GM21360 (cell line): ENCODE data around the gene MRTFB.
"Not testable (repeated sequence)": the region's sequence is repeated elsewhere in the genome, so short reads cannot be mapped to it uniquely, and the experiment has no call there.

Source experiments
- ATAC-seq: cut with Tn5 transposase; IDR thresholded peaks from one replicate; pipeline ENCODE4 v1.9.1; 2021; ENCODE audit warnings: mild to moderate bottlenecking, moderate library complexity; ENCODE audit not compliant: unreplicated experiment

Gene MRTFB

DNA sequence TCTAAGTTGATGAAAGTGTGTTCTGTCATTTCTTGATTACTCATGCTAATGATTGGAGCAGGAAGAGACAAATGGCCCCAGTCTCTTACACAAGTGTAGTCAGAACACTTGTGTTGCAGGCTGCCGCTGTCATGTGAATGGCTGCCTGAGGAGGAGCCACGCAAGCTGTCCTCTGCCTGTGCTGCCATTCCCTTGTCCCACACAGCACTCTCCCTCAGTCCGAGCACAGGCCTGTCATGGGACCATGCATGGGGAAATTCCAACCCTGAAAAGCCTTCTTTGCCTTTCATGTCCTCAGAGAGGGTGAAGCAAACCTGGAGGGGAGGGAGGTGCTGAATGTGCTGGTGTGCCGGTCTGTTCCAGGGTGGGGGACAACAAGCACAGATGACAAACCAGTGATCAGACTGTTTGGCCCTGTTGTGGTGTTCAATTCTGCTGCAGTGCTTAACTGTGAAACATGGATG, 109.4 kb downstream of the MRTFB start:
- ATAC-seq = no peak

GRCh38 chr16:14181371-14182050, 110.4 kb downstream of the MRTFB start:
- no peak for ATAC-seq

GRCh38 chr16:14182999-14183398, 111.9 kb downstream of the MRTFB start:
- ATAC-seq = no peak

- not testable (repeated sequence) for ATAC-seq
These were observed 112.8 kb downstream of the MRTFB start for GRCh38 chr16:14183962-14184361.

GRCh38 chr16:14186007-14186794, 115.1 kb downstream of the MRTFB start:
- ATAC-seq = no peak

DNA sequence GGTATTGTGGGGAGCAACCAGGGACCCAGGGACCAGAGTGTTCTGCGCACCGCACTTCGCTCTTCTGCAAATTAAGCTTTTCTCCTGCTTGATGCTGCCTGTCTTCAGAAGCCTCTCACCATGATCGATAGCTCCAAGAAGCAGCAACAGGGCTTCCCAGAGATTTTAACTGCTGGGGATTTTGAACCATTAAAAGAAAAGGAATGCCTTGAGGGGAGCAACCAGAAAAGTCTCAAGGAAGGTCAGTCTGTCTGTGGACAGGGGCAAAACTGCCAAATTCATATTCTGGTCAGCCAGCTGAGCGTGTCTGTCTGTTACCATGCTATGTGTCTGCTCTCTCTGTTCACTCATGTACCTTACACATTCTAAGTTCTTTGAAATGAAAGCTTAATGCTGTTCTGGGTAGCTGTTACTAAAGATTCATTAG, 115.7 kb downstream of the MRTFB start:
- ATAC-seq = no peak

GRCh38 chr16:14187517-14188338, 116.6 kb downstream of the MRTFB start:
- ATAC-seq = no peak

- peak; percentile 68 for ATAC-seq
These were observed 122.3 kb downstream of the MRTFB start for GRCh38 chr16:14193316-14193871.

DNA sequence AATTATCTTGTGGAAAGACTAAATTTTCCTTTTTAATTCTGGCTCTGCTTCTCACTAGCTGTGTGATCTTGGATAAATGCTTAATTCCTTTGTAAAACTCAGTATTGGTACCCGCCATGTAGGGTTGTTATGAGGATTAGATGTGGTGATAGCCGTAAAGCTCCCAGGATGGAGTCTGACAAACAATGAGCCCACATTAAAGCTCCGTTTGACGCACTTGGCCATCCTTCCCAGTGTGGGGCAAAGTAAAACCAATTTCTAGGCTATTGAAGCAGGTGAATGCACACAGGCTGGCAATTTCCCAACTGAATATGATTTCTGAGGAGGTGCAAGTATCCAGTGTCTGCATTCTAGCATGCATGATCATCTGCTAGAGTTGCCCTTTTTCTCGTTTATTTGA, 123.6 kb downstream of the MRTFB start:
- no peak for ATAC-seq

DNA sequence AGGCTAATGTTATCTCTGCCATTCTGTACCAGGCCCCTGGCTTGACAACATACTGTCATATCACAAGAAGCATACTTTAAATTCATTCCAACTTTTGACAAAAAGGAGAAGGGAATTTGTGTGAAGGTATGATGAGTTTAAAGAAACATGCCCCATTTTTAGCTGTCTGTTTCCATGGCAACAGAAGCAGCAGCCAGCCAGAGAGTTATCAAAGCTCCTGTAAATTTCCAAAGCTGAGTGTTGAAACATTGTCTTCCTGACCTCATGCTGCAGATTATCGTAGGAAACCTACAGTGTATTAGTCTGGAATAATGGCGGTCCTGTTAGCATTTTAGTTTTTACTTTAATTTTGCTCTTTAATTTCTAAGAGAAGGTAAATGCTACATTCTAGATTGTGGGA, 124.9 kb downstream of the MRTFB start:
- ATAC-seq = no peak

DNA sequence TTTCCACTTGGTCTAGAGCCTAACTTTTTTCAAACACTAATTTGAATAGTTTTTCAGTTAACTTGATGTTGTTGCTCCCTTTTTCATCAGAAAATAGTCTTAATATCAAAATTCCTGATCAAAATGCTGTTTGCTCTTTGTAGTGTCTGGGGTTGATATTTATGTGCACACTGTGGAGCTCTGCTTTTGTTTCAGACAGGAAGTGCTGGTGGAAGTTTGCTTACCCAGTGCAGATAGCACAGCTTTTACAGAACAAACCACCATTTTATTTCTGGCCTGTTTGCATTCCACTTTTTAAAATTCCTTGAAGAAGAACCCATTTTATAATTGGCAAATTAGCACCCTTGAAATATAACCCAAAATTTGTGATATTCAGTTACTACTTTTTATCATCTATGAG, 125.4 kb downstream of the MRTFB start:
- ATAC-seq = no peak

- ATAC-seq = no peak
These were observed 126.9 kb downstream of the MRTFB start for GRCh38 chr16:14198012-14198411.

- ATAC-seq = no peak
These were observed 127.5 kb downstream of the MRTFB start for GRCh38 chr16:14198572-14198971.

DNA sequence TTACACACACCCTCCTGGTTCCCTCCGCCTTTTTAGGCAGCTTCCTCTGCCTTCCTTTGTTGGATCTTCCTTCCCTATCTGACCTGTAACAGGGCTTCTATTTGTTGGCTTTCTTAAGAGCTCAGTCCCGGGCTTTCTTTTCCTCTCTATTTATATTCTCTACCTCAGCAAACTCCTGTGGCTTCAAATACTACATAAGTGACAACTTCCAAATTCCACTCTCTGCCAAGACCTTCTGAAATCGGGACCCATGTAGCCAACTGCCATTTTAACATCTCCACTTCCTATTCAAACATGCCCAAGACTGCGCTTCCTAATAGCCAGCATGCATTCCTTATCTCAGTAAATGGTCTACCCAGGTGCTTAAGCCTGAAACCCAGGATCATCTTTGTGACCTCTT, 128.1 kb downstream of the MRTFB start:
- no peak for ATAC-seq

DNA sequence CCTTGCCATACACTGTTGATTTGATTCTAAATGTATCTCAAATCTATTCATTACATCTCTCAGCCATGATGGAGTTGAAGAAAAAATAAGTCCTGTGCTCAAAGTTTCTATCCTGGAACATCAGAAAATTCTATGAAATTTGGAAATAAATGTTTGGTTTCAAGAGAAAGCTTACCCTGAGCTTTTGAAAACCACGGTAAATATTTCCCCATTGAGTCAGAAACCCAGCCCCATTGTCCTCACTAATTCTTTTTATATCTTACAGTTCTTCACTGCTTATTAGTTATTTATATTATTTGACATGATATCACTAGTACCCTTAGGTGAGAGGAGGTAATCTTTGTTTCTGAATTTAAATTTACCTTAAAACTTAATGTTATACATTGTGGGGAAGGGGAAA, 128.5 kb downstream of the MRTFB start:
- ATAC-seq = no peak

DNA sequence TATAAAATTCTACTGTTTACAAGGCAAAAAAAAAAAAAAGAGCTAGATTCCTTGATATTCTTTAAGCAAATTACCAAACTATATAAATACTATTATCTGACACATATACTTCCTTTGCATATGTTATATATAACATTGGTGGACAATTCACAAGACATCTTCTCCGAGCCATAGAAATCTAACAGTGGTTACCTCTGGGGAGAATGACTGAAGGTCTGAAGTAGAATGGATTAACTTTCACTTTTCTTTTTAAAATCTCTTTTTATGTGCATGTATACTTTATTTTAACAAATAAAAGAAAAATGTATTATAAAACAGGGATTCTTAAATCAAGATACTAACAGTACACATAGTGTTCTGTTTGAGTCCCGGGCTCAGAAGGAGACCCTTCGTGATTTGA, 131.0 kb downstream of the MRTFB start:
- no peak for ATAC-seq

DNA sequence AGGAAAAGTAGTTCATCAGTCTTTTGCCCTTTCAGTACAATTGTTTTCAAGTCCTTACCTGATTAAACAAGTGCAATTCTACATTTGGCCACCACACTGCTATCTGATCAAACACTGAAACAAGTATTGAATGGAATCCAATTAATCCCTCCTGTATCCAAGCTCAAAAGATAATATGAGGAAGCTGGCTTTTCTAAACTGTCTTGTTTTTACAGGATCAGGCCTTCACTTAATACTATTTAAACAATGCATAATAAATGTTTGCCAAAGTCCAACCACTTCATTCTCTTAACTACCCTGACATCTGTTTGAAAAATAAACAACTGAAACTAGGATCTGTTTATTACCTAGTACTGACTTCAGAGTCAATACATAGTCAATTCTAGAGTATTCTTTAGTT, 131.6 kb downstream of the MRTFB start:
- ATAC-seq = no peak

DNA sequence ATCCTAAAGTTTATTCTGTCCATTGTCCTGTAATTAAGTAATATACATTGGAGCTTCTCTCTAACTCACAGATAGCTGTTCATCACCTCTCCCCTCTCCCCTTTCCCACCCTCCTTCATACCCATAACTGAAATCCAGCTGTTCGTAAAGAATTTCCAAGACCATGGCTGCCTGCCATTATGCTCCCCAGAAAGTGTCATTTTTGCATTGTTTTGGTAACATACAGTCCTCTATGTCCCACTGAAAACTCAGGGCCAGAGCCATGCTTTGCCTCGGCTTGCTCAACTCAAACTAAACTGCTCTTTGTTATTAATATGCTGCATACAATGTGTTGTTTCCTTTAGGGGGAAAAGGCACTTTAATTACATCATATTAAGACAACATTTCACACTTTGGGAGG, 132.0 kb downstream of the MRTFB start:
- no peak for ATAC-seq

DNA sequence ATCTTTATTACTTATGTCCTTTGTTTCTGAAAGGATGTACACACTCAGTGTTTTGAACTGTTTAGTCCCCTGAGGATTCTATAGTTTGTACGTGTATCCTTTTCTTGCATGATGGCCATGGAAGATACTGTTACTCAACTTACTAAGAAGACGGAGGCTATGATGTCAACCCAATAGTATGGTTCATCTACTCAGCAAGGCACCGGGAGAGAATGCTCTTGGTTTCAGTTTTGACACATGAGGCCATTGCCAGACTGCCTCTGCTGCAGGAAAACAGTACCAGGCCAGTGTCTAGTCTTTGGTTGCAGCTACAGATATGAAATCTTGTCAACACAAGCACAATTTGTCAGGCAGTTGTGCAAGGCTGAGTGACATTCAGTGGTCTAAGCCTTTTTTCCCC, 134.5 kb downstream of the MRTFB start:
- no peak for ATAC-seq

GRCh38 chr16:14211856-14212543, 140.9 kb downstream of the MRTFB start:
- ATAC-seq = no peak

- ATAC-seq = no peak
These were observed 144.8 kb downstream of the MRTFB start for GRCh38 chr16:14215941-14216340.
